GM21723 (cell line): ENCODE data around the gene NEGR1.

Source experiments
- ATAC-seq: cut with Tn5 transposase; IDR thresholded peaks from one replicate; pipeline ENCODE4 v1.9.1; 2021; ENCODE audit warnings: mild to moderate bottlenecking, moderate library complexity; ENCODE audit not compliant: unreplicated experiment

The NEGR1 gene

GRCh38 chr1:72235062-72235461 is 47.3 kb downstream of the NEGR1 start:
- no peak for ATAC-seq

DNA sequence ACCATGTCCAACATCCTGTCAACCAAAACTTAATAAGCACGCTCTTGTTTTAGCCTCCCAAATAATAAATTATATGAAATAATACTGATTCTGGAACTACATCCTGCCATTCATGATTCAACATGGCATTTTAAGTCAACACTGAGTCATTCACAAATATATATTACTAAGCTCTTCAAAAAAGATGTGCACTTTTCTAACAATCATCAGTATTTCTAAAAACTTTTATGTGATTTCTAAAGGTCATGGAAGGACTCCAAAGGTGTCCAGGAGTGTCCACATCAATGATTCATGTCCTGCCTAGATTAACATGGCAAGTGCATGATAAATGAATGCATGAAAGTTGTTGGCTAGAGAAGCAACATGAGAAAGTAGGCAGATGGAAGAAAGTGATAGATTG is 51.6 kb downstream of the NEGR1 start:
- ATAC-seq = no peak

DNA sequence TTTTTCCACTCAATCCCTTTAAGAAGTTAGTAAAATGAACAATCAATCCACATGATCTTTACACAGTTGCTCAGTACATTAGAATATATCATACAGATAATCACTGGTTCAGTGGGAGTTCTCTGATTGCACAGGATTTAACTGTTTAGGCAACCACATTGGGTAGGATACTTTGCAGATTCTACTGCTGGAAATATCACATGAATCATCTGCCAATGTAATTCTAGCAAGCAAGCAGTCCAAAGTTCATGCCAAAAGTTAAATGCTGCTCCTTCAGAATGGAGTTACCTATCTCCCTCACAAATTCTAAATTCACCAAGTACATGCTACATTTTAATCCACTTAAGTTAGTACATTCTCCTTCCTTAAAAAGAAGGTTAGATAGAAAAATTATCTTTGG is 52.4 kb downstream of the NEGR1 start:
- ATAC-seq = no peak

GRCh38 chr1:72227667-72228066 is 54.7 kb downstream of the NEGR1 start:
- ATAC-seq = no peak

DNA sequence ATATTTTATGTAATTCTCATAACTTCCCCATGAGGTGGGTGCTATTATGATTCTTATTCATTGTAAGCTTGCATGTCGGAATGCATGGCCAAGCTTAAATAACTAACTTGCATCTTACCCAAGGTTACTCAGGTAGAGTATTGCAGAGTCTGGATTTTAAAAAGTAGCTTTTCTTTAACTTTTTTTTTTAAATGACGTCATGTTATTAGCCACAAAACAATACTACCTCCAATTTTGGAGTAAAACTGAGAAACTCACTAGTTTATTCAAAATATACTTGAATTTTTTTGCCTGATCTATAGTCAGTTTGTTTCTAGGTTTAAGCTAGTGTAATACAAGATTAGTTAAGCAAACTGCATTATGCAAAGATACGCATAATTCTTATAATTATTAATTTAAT is 57.8 kb downstream of the NEGR1 start:
- ATAC-seq = no peak

- ATAC-seq = no peak
Measured at GRCh38 chr1:72221811-72222210, 60.5 kb downstream of the NEGR1 start.

GRCh38 chr1:72218141-72218739 is 64.1 kb downstream of the NEGR1 start:
- no peak for ATAC-seq

- no peak for ATAC-seq
Measured at GRCh38 chr1:72207059-72207458, 75.3 kb downstream of the NEGR1 start.

DNA sequence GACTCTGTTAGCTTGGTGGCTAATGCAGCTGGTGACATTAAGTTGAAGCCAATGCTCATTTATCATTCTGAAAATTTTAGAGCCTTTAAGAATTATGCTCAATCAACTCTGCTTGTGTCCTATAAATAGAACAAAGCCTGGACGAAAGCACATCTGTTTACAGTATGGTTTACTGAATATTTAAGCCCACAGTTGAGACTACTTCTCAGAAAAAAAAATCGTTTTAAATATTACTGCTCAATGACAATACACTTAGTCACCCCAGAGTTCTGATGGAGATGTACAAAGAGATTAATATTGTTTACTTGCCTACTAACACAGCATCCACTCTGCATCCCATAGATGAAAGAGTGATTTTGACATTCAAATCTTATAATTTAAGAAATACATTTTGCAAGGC is 79.6 kb downstream of the NEGR1 start:
- ATAC-seq = no peak

GRCh38 chr1:72197786-72198185 is 84.6 kb downstream of the NEGR1 start:
- no peak for ATAC-seq

DNA sequence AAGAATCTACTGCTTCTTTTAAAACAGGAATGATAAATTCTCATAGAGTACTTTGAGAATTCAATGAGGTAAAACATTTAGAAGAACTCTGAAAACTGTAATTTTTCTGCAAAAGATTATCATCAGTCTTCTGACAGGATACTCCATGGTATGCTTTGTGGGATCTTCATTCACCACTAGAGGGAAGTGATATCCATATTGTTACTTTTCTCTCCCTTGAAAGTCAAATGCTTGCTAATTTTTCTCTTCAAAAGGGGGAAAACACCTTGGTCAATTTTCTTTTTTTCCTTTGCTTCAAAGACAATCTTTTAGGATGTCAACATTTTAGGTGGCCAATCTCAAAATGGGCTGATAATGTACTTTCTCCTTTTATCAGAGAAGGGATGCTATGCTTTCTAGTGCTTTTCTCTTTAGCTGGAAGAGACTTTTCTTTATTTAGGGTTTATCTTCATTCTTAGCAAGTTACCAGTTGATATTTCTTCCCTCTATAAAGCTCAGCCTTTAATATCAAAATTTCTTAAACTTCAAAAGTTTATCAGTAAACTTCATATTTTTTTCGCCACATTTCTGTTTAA is 95.5 kb downstream of the NEGR1 start:
- no peak for ATAC-seq

- ATAC-seq = no peak
Measured at GRCh38 chr1:72184099-72184701, 98.1 kb downstream of the NEGR1 start.

GRCh38 chr1:72182859-72183258 is 99.5 kb downstream of the NEGR1 start:
- no peak for ATAC-seq

DNA sequence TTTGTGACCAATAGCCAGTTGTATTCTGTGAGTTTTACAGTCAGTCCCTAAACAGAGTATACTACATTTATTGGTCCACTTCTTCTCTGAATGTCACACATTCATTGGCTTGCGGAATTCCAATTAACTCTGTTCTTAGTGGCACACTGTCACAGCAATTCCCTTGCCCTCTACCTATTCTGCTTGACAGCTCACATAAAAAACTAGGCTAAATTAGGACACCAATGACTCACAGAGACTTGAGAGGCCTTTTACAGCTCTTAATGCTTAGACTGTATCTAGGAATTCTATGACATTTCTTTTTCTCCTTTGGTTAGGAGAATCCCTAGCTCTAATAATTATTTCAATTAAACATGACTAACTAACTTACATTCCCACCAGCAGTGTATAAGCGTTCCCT is 104.1 kb downstream of the NEGR1 start:
- ATAC-seq = no peak

DNA sequence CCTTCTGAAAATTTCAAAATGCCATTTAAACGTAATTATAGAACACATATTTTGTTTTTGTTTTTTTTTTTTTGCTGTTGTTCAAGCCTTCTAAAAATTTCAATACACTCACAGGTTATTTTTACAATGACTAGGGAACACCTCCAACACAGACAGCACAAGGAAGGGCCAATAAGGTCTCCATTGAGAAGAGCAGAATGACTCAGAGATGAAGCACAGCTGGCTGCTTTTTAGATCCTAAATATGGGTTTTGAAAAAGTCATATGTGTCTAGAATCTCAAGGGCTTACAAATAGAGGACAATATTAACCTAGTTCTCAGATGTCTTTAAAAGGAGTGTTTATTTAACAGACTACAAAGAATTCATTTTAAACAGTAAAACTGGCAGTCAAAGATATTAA is 104.6 kb downstream of the NEGR1 start:
- no peak for ATAC-seq

GRCh38 chr1:72170246-72170645 is 112.1 kb downstream of the NEGR1 start:
- no peak for ATAC-seq

DNA sequence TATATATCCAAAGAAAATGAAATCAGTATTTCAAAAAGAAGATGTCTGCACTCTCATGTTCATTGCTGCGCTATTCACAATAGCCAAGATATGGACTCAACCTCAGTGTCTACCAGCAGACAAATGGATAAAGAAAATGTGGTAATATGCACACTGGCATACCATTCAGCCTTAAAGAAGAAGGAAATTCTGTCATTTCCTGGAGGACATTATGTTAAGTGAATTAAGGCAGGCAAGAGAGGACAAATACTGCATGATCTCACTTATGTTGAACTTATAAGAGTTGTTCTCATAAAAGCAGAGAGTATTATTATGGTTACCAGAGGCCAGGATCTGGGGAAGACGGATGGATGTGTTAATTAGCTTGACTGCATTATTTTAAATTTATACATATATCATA is 115.9 kb downstream of the NEGR1 start:
- ATAC-seq = no peak

DNA sequence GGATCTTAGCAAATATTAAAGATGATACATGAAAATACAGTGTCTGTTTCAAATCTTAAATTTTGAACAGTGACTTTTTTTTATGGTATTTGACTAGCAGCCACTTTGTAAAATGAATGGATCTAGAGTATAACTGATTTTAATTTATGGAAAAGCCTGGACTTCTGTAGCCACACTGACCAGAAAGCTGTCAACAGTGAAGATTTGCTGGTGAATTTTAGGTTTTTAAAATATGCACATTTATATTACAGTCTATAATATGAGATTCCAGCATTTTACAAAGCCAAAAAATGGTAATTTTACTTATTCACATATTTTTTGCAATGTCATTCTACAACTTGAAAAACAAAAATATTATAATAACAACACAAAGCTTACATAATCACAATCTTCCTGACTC is 131.8 kb downstream of the NEGR1 start:
- ATAC-seq = no peak

- no peak for ATAC-seq
Measured at GRCh38 chr1:72141875-72142274, 140.5 kb downstream of the NEGR1 start.

- ATAC-seq = no peak
Measured at GRCh38 chr1:72140222-72140621, 142.1 kb downstream of the NEGR1 start.

DNA sequence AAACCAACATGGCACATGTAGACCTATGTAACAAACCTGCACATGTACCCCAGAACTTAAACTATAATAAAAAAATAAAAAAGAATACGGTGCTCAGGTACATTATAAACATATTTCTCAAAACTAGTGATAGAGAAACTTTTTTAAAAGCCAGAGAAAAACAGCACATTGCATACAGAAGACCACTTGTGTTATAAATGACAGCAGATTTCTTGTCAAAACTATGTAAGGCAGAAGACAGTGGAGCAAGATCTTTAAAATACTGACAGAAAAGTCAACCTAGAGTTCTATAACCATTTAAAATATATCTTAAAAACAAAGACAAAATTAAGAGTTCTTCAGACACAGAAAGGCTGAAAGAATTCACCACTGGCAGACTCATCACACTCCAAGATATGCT is 144.7 kb downstream of the NEGR1 start:
- ATAC-seq = no peak

GRCh38 chr1:72129869-72130268 is 152.5 kb downstream of the NEGR1 start:
- ATAC-seq = no peak
